NCI-H128 (cell line): ENCODE results near the gene AMT.

Experiments used
- DNase-seq: peaks from one replicate; lab custom pipeline; 2025; ENCODE audit not compliant: unreplicated experiment; lab: John Stamatoyannopoulos, UW

AMT gene

DNA sequence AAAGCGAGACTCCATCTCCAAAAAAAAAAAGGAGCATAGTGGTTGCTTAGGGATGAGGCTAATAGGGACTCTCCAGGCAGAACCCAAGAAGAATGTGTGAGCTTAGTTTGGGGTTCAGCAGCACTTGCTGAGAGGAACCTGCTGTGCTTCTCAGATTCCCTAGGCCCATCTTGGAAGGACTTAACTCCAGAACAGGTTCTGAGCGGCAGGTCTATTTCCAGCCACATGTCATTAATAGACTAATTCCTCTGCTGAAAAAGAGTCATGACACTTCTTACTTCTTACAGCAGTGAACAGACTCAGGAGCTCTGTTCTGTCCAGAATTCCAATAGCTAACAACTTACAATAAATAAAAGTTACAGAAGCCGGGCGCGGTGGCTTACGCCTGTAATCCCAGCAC, 33.0 kb downstream of the AMT start:
- no peak for DNase-seq

GRCh38 chr3:49388289-49388820, 33.9 kb downstream of the AMT start:
- no peak for DNase-seq

- no peak for DNase-seq
Observed at GRCh38 chr3:49387721-49388120, 34.6 kb downstream of the AMT start.

- DNase-seq: no peak
Observed at GRCh38 chr3:49386056-49386756, 36.1 kb downstream of the AMT start.

DNA sequence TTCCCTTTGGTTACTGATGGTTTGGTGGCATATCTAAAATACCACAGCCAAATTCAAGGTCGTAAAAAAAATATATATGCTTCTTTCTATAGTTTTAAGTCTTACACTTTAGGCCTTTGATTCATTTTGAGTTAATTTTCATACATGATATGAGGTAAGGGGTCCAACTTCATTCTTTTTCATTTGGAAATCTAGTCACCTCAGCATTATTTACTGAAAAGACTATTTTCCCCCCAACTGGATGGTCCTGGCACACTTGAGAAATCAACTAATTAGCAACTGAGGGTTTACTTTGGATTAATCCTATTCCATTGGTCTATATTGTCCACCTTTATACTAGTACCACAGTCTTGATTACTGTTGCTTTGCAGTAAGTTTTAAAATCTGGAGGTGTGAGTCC, 36.7 kb downstream of the AMT start:
- DNase-seq: no peak

DNA sequence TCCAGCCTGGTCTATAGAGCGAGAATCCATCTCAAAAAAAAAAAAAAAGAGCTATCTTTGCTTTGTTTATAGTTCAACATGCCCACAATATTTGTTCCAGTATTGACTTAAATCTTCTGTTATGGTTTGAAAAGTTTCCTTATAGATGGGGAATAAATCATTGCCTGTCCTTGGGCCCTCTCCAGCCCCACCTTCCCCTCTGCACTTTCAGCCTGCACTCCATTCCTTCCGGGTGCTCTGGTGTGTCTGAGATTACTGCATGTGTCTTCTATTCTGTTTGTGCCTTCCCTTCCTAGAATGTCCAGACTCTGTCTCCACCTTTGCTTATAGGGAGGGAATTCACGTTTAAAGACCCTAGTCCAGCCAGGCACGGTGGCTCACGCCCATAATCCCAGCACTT, 38.9 kb downstream of the AMT start:
- no peak for DNase-seq

DNA sequence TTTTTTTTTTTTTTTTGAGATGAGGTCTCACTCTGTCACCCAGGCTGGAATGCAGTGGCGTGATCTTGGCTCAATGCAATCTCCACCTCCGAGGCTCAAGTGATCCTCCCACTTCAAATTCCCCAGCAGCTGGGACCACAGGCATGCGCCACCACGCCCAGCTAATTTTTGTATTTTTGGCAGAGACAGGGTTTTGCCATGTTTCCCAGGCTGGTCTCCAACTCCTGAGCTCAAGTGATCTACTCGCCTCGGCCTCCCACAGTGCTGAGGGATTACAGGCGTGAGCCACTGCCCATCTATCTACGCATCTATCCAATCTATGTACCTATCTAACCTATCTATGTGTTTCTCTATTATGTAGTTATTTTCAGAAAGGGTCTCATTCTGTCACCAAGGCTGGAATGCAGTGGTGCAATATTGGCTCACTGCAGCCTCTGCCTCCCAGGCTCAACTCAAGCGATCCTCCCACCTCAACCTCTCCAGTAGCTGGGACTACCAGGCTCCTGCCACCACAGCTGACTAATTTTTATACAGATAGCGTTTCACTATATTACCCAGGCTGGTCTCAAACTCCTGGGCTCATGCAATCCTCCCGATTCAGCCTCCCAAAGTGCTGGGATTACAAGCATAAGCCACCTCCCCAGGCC, 43.9 kb downstream of the AMT start:
- no peak for DNase-seq

GRCh38 chr3:49377483-49377882, 44.8 kb downstream of the AMT start:
- no peak for DNase-seq

DNA sequence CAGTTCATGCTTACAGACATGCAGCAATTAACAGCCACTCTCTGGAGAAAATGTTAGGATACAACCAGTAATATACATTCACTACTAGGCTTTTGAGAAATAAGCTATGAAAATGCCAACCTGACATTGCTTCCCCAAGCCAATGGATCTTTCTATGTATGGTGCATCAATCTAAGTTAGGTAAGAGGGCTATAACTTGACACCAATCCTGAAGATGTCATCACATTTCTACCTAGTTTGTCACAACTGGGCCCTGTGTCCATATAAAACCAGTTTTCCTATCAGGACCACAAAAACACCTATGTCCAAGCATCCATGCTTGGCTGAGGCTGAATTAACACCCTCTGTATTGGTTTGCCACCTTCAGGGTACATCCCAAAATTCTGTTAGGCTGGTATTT, 50.3 kb downstream of the AMT start:
- DNase-seq: no peak

DNA sequence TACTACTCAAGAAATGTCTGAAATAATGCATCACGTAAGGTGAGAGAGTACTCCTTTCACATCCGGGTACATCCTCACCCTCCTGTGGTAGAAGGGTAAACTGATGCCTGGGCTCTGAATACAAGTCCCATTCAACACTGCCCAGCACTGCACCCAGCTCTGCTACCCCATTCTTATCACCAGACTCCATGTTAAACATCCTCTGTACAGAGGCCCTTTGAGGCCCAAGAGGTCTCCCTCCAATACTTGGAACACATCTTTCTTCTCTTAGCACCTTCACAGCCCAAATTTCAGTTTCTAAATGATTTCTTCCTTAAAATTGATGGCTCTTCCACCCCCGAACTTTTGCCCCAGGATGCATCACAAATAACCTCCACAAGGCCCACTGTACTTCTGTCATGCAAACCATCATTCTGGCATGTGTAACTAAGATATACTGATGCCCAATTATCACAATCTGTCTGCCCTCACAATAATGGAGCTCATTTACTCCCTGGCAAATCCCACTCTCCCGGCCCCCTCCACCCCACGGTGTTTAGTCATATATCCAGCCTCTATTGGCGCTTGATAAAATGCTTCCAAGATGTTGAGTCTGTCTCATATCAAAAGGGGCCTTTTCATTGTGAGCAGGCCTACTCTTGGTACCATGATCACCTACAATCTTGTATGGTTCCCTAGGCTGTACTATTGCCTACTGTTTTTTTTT, 51.5 kb downstream of the AMT start:
- DNase-seq: no peak
